Right lobe of liver (tissue), 6 donors: ENCODE data around the gene TMC2. TPM values are rescaled to one million over a fixed set of nuclear protein-coding genes. Genes with fewer than 3 reads are reported as not detected.

Experiments
- ATAC-seq, 4 donors: fragments of 200-7000 bp; cut with Tn5 transposase; one replicate each; pipeline ENCODE4 v1.9.1; 2020; ENCODE audit warnings: mild to moderate bottlenecking in 4 of 4, moderate library complexity in 4 of 4
- DNase-seq, 3 donors: peaks; one replicate each; pipeline ENCODE4 v3.0.0-alpha.2; 2020
- H3K27ac ChIP-seq, 3 donors: fragments of 200-600 bp; one replicate each; pipeline ENCODE4 v1.8.0; 2022
- H3K27me3 ChIP-seq, 2 donors: fragments of 200-600 bp; one replicate each; pipeline ENCODE4 v1.8.0; 2022
- H3K36me3 ChIP-seq, 4 donors: fragments of 200-600 bp; sonication (generic) in 1 of 4; one replicate each; pipeline versions ENCODE4 v1.5.1 to v1.8.0; 2017 to 2022; ENCODE audit warnings: control low read depth in 1 of 4
- H3K4me1 ChIP-seq, 4 donors: fragments of 200-600 bp; sonication (generic) in 1 of 4; one replicate each; pipeline versions ENCODE4 v1.5.1 to v1.8.0; 2017 to 2022; ENCODE audit warnings: control low read depth in 1 of 4
- H3K4me3 ChIP-seq, 3 donors: fragments of 200-600 bp; one replicate each; pipeline ENCODE4 v1.8.0; 2022
- H3K9me3 ChIP-seq, 4 donors: fragments of 200-600 bp; sonication (generic) in 1 of 4; one replicate each; pipeline versions ENCODE4 v1.5.1 to v1.8.0; 2017 to 2022; ENCODE audit warnings: control low read depth in 1 of 4
- POLR2A ChIP-seq: fragments of 450-650 bp; IDR thresholded peaks from one replicate; pipeline ENCODE4 v1.6.1; 2017; ENCODE audit warnings: antibody characterized with exemption, mild to moderate bottlenecking
- WGBS: methylation state at CpG from one replicate; pipeline ENCODE4 v1.1.6; 2018; ENCODE audit warnings: low coverage, low lambda C conversion rate; ENCODE audit not compliant: insufficient coverage; ENCODE audit errors: missing lambda C conversion rate; 5-methylcytosine and 5-hydroxymethylcytosine counted together
- intact Hi-C, 2 donors: fragments of 100-400 bp; cut with DNase I; formaldehyde crosslinking; loops; one replicate each; pipeline versions ENCODE4 v1.11.2 to v1.14.1; 2022
- total RNA-seq, 6 experiments: library from RNA; depleted of rRNA in 2 of 6; stranded (reverse); fragments of >200 nt in 2 of 6; fragmentation: NEBNext Ultra II Directional in 3 of 6; extraction: Animal tissue kit (Norgen Biotek cat#: 25700) in 3 of 6; gene quantifications; one replicate each; pipeline versions ENCODE4 v1.1.0 to v1.2.4, GENCODE V29; 2016 to 2023
- TF ChIP-seq, protein P1 (sequence below), 4 donors: fragments of 200-600 bp in 3 of 4; fragments of 450-650 bp in 1 of 4; IDR thresholded peaks; one replicate each; pipeline versions ENCODE4 v1.5.1 to v1.8.0; 2016 to 2022; ENCODE audit warnings: antibody characterized with exemption in 4 of 4, mild to moderate bottlenecking in 2 of 4
- donor health status: DM: no; HTN: yes; CAD: no.
- donor health status: DM: no; HTN: no; CAD: no.
- donor health status: DM: no; HTN: no; CAD: no.
- donor health status: DM: no; HTN: yes; CAD: no.
- donor health status: DM: no; HTN: yes; CAD: no.

TMC2 gene
- total RNA-seq, 6 experiments from 2014 or later: not detected

DNA sequence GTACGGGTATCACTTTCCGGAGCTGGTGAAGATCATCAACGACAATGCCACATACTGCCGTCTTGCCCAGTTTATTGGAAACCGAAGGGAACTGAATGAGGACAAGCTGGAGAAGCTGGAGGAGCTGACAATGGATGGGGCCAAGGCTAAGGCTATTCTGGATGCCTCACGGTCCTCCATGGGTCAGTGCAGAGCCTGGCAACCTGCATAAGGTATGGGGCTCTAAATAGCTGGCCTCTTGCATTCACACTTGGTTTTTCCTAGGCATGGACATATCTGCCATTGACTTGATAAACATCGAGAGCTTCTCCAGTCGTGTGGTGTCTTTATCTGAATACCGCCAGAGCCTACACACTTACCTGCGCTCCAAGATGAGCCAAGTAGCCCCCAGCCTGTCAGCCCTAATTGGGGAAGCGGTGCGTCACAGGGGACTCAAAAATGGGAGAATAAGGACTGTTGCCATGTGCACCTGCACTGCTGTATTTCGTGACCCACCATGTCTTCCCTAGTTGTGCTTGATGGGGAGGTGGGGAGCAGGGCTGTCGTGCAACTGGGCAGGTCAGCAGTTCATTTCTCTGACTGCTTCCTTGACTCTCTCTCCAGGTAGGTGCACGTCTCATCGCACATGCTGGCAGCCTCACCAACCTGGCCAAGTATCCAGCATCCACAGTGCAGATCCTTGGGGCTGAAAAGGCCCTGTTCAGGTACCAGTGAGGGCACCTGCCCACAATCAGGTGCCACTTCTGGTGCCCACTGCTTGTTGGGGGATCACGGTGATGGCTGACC lies 119.2 kb downstream of the TMC2 start:
- Histone ChIP-seq H3K27ac (no peak overlapping the region), H3K27me3 (no peaks in the 10 kb centered on the region), H3K4me3 (no peak overlapping the region), H3K4me1 (peaks cover 0 to 17% (median 5%) of the 10 kb centered on the region in 4 donors), H3K9me3 (no peaks in the 10 kb centered on the region), H3K36me3 (peaks cover 9 to 65% (median 37%) of the 10 kb centered on the region in 4 donors)
- no peak for ATAC-seq
- DNase-seq: no peak
- intact Hi-C loops: no loop called here
- 100% methylated on average over 2 of the region's 17 CpGs for WGBS
- no peak for TF ChIP-seq POLR2A
- TF ChIP-seq, protein P1, sequence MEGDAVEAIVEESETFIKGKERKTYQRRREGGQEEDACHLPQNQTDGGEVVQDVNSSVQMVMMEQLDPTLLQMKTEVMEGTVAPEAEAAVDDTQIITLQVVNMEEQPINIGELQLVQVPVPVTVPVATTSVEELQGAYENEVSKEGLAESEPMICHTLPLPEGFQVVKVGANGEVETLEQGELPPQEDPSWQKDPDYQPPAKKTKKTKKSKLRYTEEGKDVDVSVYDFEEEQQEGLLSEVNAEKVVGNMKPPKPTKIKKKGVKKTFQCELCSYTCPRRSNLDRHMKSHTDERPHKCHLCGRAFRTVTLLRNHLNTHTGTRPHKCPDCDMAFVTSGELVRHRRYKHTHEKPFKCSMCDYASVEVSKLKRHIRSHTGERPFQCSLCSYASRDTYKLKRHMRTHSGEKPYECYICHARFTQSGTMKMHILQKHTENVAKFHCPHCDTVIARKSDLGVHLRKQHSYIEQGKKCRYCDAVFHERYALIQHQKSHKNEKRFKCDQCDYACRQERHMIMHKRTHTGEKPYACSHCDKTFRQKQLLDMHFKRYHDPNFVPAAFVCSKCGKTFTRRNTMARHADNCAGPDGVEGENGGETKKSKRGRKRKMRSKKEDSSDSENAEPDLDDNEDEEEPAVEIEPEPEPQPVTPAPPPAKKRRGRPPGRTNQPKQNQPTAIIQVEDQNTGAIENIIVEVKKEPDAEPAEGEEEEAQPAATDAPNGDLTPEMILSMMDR (IDR thresholded peaks at IDR 0.05): no peak

DNA sequence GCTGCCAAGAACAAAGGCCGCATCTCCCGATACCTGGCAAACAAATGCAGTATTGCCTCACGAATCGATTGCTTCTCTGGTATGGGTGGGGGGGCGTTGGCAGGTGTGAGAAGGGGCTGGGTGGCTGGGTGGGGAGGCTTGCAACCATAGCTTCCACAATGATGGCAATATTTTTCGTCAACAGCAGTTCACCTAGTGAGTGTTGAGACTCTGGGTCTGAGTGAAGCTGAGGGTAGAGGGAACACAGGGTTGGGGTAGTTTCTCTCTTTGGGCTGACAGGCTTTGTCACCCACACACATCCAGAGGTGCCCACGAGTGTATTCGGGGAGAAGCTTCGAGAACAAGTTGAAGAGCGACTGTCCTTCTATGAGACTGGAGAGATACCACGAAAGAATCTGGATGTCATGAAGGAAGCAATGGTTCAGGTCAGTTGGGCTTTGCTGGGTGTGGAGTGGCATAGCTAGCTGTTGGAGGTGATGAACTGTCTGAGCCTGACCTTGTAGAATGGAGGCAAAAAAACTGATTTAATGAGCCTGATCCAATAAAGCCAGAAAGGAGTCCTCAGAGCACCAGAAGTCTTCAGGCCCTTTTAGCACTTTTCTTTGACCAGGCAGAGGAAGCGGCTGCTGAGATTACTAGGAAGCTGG lies 120.2 kb downstream of the TMC2 start:
- WGBS: 65% methylated on average over 12 of the region's 12 CpGs
- H3K4me3 ChIP-seq: no peak overlapping the region
- DNase-seq (no peak), ATAC-seq (no peak)
- no peak overlapping the region for H3K27ac ChIP-seq
- no peaks in the 10 kb centered on the region for H3K27me3 ChIP-seq
- H3K9me3 ChIP-seq: no peaks in the 10 kb centered on the region
- TF ChIP-seq, protein P1 (IDR thresholded peaks at IDR 0.05): no peak
- no peak for TF ChIP-seq POLR2A
- intact Hi-C loops: no loop called here
- H3K36me3 ChIP-seq: peaks cover 9 to 74% (median 40%) of the 10 kb centered on the region in 4 donors
- H3K4me1 ChIP-seq: peaks cover 0 to 12% (median 5%) of the 10 kb centered on the region in 4 donors

DNA sequence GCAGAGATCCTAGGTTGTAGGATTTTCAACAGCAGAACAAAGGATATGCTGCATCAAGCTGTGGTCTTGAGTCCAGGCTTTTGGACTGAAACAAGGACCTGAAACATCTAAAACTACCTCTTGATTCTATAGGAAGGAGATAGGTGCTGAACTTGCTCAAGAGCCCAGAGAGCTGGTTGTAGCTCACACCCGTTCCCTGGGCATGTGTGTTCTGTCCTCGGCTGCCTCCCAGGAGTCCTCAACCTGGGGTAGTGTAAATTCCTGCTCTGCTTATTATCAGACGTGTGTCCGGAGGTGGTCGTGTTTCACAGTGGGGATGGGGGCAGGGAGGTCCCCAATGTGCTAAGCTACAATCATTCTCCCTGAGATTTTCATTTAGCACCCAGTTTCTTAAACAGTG lies 120.9 kb downstream of the TMC2 start:
- intact Hi-C loops: no loop called here
- DNase-seq: no peak
- TF ChIP-seq POLR2A: no peak
- TF ChIP-seq, protein P1 (IDR thresholded peaks at IDR 0.05): no peak
- ATAC-seq: no peak
- H3K36me3 ChIP-seq: peaks cover 9 to 81% (median 44%) of the 10 kb centered on the region in 4 donors
- WGBS: no CpG with 5 or more reads among the region's 5 CpGs
- no peak overlapping the region for H3K27ac ChIP-seq
- no peak overlapping the region for H3K4me3 ChIP-seq
- H3K4me1 ChIP-seq: peaks cover 0 to 11% (median 5%) of the 10 kb centered on the region in 4 donors
- no peaks in the 10 kb centered on the region for H3K9me3 ChIP-seq
- H3K27me3 ChIP-seq: no peaks in the 10 kb centered on the region

DNA sequence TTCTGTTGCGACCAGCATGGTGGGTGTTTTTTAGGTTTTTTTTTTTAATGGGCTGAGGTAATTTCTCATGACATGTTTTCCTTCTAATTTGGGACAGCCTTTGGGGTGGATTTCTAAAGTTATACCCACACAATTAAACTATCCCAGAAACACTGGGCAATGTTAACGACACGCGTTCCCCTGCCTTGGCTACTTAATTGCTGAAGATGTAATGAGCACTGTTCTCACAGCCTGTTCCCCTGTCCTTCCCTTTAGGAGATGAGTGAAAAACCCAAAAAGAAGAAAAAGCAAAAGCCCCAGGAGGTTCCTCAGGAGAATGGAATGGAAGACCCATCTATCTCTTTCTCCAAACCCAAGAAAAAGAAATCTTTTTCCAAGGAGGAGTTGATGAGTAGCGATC lies 121.3 kb downstream of the TMC2 start:
- Histone ChIP-seq H3K4me3 (no peak overlapping the region), H3K27me3 (no peaks in the 10 kb centered on the region), H3K27ac (no peak overlapping the region), H3K4me1 (peaks cover 0 to 11% (median 5%) of the 10 kb centered on the region in 4 donors), H3K9me3 (no peaks in the 10 kb centered on the region), H3K36me3 (peaks cover 9 to 83% (median 44%) of the 10 kb centered on the region in 4 donors)
- WGBS: 92% methylated on average over 5 of the region's 5 CpGs
- intact Hi-C loops: no loop called here
- TF ChIP-seq, protein P1 (IDR thresholded peaks at IDR 0.05): no peak
- no peak for TF ChIP-seq POLR2A
- ATAC-seq (no peak), DNase-seq (no peak)
